Myocyte (in vitro differentiated cells): ENCODE measurements around the gene THY1. TPM values are rescaled to one million over a fixed set of nuclear protein-coding genes. Genes with fewer than 3 reads are reported as not detected.
"Not testable (repeated sequence)": the region's sequence is repeated elsewhere in the genome, so short reads cannot be mapped to it uniquely, and the experiment has no call there.

Experiments used
- DNase-seq: peaks from one replicate; pipeline ENCODE4 v3.0.0-alpha.2; 2012; ENCODE audit warnings: low read depth
- polyA plus RNA-seq: library from polyadenylated mRNA; unstranded; fragments of >200 nt; gene quantifications from one replicate; pipeline ENCODE4 v1.2.1, GENCODE V29; 2012; ENCODE audit warnings: missing spikeins
- total RNA-seq: library from RNA; depleted of rRNA; stranded (reverse); fragments of >200 nt; gene quantifications from 2 replicates; pipeline ENCODE4 v1.2.3, GENCODE V29; 2014

The THY1 gene
- total RNA-seq: 107 and 112 TPM in 2 replicates
- polyA plus RNA-seq: 282 TPM

GRCh38 chr11:119422809-119423508 lies at the start of gene THY1:
Gene THY1, minus strand, starts transcription at chr11:119423172. Its CDS starts 2,267 bp downstream, at chr11:119420905.
- DNase-seq: no peak

- no peak for DNase-seq
These were observed 49.3 kb upstream of the THY1 start for GRCh38 chr11:119472186-119472855.

GRCh38 chr11:119471329-119471728 lies 48.4 kb upstream of the THY1 start:
- DNase-seq: no peak

GRCh38 chr11:119470317-119471291 lies 47.6 kb upstream of the THY1 start:
- DNase-seq: peak; percentile 90

- no peak for DNase-seq
These were observed 46.5 kb upstream of the THY1 start for GRCh38 chr11:119469506-119469905.

GRCh38 chr11:119468511-119468910 lies 45.5 kb upstream of the THY1 start:
- no peak for DNase-seq

- DNase-seq: no peak
These were observed 38.4 kb upstream of the THY1 start for GRCh38 chr11:119461229-119461963.

- peak; percentile 72 for DNase-seq
These were observed 37.6 kb upstream of the THY1 start for GRCh38 chr11:119460582-119460981.

GRCh38 chr11:119460097-119460496 lies 37.1 kb upstream of the THY1 start:
- DNase-seq: no peak

- DNase-seq: no peak
These were observed 36.5 kb upstream of the THY1 start for GRCh38 chr11:119459293-119459976.

- not testable (repeated sequence) for DNase-seq
These were observed 32.7 kb upstream of the THY1 start for GRCh38 chr11:119455708-119456107.

GRCh38 chr11:119455241-119455640 lies 32.3 kb upstream of the THY1 start:
- DNase-seq: not testable (repeated sequence)

- no peak for DNase-seq
These were observed 30.9 kb upstream of the THY1 start for GRCh38 chr11:119453881-119454280.

GRCh38 chr11:119450590-119451326 lies 27.8 kb upstream of the THY1 start:
- no peak for DNase-seq

- DNase-seq: no peak
These were observed 26.5 kb upstream of the THY1 start for GRCh38 chr11:119449498-119449897.

- DNase-seq: no peak
These were observed 25.4 kb upstream of the THY1 start for GRCh38 chr11:119448380-119448779.

- DNase-seq: no peak
These were observed 24.8 kb upstream of the THY1 start for GRCh38 chr11:119447664-119448242.

GRCh38 chr11:119446871-119447663 lies 24.1 kb upstream of the THY1 start:
- no peak for DNase-seq
